VCaP (cell line): ENCODE results near the gene AP4S1.
A peak's percentile ranks its signal among the peaks of the same experiment; 100 is the strongest.

ENCODE experiments used
- H3K27ac ChIP-seq: fragments of 450-650 bp; 2 replicates; pipeline ENCODE4 v1.5.1; 2017
- TF ChIP-seq, protein P1 (sequence below): fragments of 450-650 bp; conservative IDR thresholded peaks from 2 replicates; pipeline ENCODE4 v1.5.1; 2017; ENCODE audit warnings: mild to moderate bottlenecking, moderate library complexity

AP4S1 gene

GRCh38 chr14:31024010-31024480 lies 1.4 kb upstream of the AP4S1 start:
- peak overlapping the region; percentile 98 for H3K27ac ChIP-seq
- TF ChIP-seq, protein P1, sequence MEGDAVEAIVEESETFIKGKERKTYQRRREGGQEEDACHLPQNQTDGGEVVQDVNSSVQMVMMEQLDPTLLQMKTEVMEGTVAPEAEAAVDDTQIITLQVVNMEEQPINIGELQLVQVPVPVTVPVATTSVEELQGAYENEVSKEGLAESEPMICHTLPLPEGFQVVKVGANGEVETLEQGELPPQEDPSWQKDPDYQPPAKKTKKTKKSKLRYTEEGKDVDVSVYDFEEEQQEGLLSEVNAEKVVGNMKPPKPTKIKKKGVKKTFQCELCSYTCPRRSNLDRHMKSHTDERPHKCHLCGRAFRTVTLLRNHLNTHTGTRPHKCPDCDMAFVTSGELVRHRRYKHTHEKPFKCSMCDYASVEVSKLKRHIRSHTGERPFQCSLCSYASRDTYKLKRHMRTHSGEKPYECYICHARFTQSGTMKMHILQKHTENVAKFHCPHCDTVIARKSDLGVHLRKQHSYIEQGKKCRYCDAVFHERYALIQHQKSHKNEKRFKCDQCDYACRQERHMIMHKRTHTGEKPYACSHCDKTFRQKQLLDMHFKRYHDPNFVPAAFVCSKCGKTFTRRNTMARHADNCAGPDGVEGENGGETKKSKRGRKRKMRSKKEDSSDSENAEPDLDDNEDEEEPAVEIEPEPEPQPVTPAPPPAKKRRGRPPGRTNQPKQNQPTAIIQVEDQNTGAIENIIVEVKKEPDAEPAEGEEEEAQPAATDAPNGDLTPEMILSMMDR = no peak

DNA sequence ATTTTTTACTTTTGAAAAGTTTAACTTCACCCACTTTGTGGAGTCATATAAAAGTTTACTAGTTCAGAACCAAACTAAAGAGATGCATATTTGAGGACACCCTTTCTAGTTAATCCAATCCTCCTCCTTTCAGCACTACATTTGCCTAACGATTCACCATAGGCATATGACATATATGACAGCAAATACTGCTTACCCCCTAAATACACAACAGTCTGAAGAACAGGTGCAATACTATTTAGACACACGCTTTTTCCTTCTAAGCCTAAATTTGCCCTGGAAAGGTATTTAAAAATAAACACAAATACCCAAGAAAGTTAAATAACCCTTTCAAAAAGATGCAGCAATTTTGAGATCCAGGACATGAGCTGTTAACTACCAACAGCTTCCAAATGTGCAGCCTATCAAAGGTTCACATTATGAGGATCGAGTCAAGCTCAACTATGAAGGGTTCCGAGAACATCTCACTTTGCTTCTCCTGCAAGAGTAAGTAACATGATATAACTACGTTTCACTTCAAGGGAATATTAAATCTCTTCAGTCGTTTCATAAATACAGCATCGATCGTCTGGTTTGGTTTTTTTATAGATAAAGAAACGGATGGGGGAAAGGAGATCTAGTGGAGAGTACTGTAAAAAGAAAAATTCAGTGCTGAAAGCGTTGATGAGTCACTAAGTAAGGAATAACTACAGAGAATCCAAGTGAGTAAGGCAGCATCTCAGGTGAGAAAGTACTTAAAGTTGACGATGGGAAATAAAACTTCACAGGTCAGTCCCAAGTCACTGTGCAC lies 677 bp upstream of the AP4S1 start:
- TF ChIP-seq, protein P1 = no peak
- H3K27ac ChIP-seq = peak overlapping the region; percentile 98

DNA sequence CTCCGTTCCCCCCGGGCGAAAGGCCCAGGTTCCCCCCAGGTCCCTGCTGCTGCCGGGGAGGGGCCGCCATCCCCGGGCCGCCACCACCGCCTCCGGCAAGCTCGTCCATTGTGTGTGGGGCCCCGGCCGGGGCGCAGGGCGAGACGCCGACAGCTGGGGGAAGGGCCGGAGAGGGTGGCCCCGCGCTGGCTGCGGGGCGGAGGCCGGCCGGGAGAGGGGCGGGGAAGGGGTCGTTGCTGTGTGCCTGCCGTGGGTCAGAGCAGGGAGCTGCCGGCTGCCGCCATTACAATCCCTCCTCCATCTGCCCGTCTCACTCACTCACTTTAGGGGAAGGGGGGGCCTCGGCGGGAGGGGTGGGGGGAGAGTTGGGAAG lies 614 bp downstream of the AP4S1 start, which contains the start of gene STRN3:
TSS of gene STRN3 (minus strand) at position 303 of the 373 bp plus-strand sequence. CDS start at position 109, 194 bp downstream.
- TF ChIP-seq, protein P1 = no peak

GRCh38 chr14:31026450-31027235 lies 1.2 kb downstream of the AP4S1 start:
- H3K27ac ChIP-seq = peak overlapping the region; percentile 98
- TF ChIP-seq, protein P1 = no peak

More for the DNA sequence above, 614 bp downstream of the AP4S1 start, which contains the start of gene STRN3:
- H3K27ac ChIP-seq = peak within 1 kb of the TSS; percentile 98

- peak overlapping the region; percentile 98 for H3K27ac ChIP-seq
- TF ChIP-seq, protein P1 = no peak
These were observed 2.4 kb downstream of the AP4S1 start for GRCh38 chr14:31027847-31028246.

DNA sequence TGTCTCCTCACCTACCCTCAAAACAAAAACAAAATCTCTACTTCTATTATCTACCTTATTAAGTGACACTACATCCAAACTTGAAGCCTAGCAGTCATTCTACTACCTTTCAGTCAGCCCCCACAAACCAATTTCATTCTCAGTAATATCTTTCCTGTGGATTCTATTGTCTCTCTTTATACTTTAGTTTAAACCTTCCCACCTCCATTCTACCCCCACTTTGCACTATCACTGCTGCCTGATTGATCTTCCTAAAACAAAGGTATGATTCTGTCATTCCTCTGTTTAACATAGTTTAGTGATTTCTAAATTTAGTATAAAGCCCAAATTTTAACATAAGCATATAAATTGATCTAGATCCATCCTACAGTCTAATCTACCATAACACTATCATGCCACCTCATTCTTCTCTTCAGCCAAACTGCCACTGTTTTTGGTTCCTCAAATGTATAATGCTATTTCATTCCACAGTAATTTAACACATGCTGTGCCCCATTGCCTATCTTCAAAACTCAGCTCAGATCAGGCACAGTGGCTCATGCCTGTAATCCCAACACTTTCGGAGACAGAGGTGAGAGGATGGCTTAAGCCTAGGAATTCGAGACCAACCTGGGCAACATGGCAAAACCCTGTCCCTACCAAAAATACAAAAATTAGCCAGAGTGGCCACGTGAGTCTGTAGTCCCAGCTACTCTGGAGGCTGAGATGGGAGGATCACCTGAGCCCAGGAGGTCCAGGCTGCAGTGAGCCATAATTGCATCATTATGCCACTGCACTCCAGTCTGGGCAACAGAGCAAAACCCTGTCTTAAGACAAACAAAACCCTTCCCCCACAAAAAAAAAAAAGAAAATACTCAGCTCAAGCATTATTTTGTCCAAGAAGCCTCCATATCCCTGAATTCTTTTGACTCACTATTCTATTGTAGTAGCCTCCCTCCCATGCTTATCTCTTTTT lies 3.8 kb downstream of the AP4S1 start:
- H3K27ac ChIP-seq = no peak overlapping the region
- TF ChIP-seq, protein P1 = no peak
